ENCODE results near the gene TEAD1. TPM values are rescaled to one million over a fixed set of nuclear protein-coding genes. Genes with fewer than 3 reads are reported as not detected.

TEAD1 gene
- polyA plus RNA-seq, 1 donor (not counting 4 experiments of a cell fraction or from before 2014, with no cell fraction given) = 32.7 TPM

DNA sequence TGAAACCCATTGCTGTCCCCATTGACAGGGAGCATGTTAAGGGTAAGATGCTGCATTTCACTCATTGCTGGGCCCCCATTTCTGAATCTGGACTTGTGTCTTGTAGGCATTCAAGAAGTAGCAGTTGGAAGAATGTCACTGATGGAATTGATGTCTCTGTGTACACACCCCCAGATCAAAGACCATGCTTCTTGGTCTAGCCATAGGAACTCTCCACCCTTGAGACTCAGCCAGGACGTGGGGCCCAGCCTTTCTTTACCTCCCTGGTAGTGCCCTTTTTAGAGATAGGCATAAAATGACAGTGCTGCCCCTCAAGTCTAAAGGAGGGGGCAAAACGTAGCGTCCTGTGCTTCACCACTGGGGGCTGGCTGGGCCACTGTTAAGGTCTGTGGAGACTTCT is 135.1 kb downstream of the TEAD1 start:
- Histone ChIP-seq H3K27me3 (ENCODE audit: control insufficient read depth, extremely low read depth, insufficient read depth, low read length) (no peaks in the 10 kb centered on the region), H3K9me3 (ENCODE audit: control insufficient read depth, low read depth, low read length) (no peaks in the 10 kb centered on the region), H2AFZ (ENCODE audit: control insufficient read depth, low read length) (no peak overlapping the region), H3K4me1 (ENCODE audit: control insufficient read depth, extremely low read depth, insufficient read depth, low read length) (peaks cover 61% of the 10 kb centered on the region), H3K79me2 (ENCODE audit: control insufficient read depth, insufficient read depth, low read length) (peaks cover 92% of the 10 kb centered on the region), H3K4me3 (ENCODE audit: control insufficient read depth in 2 of 3, extremely low read depth in 1 of 3, insufficient read depth in 2 of 3, low read depth in 1 of 3, low read length in 3 of 3) (no peak overlapping the region), H3K9ac (ENCODE audit: control insufficient read depth, extremely low read depth, insufficient read depth, low read length) (no peak overlapping the region), H4K20me1 (ENCODE audit: control insufficient read depth, extremely low read depth, insufficient read depth, low read length) (peaks cover 29% of the 10 kb centered on the region), H3K27ac (ENCODE audit: control insufficient read depth, insufficient read depth, low read length) (peak overlapping the region; percentile 52), H3K36me3 (ENCODE audit: control insufficient read depth in 2 of 2, extremely low read depth in 1 of 2, insufficient read depth in 2 of 2, low read length in 2 of 2) (peaks cover 0 to 17% of the 10 kb centered on the region in 2 experiments), H3K9me1 (ENCODE audit: control insufficient read depth, extremely low read depth, insufficient read depth, low read length) (peaks cover 23% of the 10 kb centered on the region), H3K4me2 (ENCODE audit: control insufficient read depth, extremely low read depth, insufficient read depth, low read depth, low read length) (no peak overlapping the region)
- DNase-seq (ENCODE audit: low read depth, low spot score) (no peak), FAIRE-seq (no peak)
- no peak for TF ChIP-seq EZH2 (IDR thresholded peaks at IDR 0.05; ENCODE audit: low read length)
- TF ChIP-seq, protein P1, sequence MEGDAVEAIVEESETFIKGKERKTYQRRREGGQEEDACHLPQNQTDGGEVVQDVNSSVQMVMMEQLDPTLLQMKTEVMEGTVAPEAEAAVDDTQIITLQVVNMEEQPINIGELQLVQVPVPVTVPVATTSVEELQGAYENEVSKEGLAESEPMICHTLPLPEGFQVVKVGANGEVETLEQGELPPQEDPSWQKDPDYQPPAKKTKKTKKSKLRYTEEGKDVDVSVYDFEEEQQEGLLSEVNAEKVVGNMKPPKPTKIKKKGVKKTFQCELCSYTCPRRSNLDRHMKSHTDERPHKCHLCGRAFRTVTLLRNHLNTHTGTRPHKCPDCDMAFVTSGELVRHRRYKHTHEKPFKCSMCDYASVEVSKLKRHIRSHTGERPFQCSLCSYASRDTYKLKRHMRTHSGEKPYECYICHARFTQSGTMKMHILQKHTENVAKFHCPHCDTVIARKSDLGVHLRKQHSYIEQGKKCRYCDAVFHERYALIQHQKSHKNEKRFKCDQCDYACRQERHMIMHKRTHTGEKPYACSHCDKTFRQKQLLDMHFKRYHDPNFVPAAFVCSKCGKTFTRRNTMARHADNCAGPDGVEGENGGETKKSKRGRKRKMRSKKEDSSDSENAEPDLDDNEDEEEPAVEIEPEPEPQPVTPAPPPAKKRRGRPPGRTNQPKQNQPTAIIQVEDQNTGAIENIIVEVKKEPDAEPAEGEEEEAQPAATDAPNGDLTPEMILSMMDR (optimal IDR thresholded peaks at IDR 0.05 in 1 of 3, IDR thresholded peaks at IDR 0.05 in 1 of 3, conservative IDR thresholded peaks at IDR 0.05 in 1 of 3; ENCODE audit: extremely low read depth in 1 of 3, insufficient read depth in 2 of 3, low read length in 3 of 3) = no peak
- dilution Hi-C loops (cut with MboI; ENCODE audit: extremely low pct_ligation_motif_present, low sequenced_read_pairs) = no loop called here

DNA sequence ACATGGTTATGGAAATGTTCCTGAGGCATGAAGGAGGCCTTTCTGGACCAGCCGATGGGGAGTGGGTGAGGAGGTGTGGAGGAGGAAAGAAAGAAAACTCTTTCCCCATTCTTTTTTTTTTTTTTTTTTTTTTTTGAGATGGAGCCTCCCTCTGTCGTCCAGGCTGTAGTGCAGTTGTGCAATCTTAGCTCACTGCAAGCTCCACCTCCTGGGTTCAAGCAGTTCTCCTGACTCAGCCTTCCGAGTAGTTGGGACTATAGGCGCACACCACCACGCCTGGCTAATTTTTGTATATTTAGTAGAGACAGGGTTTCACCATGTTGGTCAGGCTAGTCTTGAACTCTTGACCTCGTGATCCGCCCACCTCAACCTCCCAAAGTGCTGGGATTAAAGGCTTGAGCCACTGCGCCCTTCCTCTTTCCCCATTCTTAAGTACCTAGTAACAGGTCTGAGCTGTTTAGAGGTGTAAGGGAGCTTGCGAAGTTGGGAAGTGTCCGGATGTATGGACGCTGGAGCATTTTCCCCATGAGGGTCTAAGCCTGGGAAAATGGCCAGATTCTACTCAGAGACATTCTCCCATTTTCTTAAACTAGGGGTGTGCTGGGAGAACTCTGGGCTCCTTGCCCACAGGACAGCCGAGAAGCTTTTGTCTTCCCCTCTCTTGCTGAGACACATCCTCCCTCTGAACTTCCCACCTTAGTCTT is 135.8 kb downstream of the TEAD1 start:
- H3K36me3 ChIP-seq (ENCODE audit: control insufficient read depth in 2 of 2, extremely low read depth in 1 of 2, insufficient read depth in 2 of 2, low read length in 2 of 2) = peaks cover 0 to 17% of the 10 kb centered on the region in 2 experiments
- H3K4me2 ChIP-seq (ENCODE audit: control insufficient read depth, extremely low read depth, insufficient read depth, low read depth, low read length) = no peak overlapping the region
- no peak for FAIRE-seq
- no peak overlapping the region for H3K4me3 ChIP-seq (ENCODE audit: control insufficient read depth in 2 of 3, extremely low read depth in 1 of 3, insufficient read depth in 2 of 3, low read depth in 1 of 3, low read length in 3 of 3)
- peaks cover 29% of the 10 kb centered on the region for H4K20me1 ChIP-seq (ENCODE audit: control insufficient read depth, extremely low read depth, insufficient read depth, low read length)
- H3K9me1 ChIP-seq (ENCODE audit: control insufficient read depth, extremely low read depth, insufficient read depth, low read length) = peaks cover 19% of the 10 kb centered on the region
- peaks cover 66% of the 10 kb centered on the region for H3K4me1 ChIP-seq (ENCODE audit: control insufficient read depth, extremely low read depth, insufficient read depth, low read length)
- H3K79me2 ChIP-seq (ENCODE audit: control insufficient read depth, insufficient read depth, low read length) = peaks cover 85% of the 10 kb centered on the region
- no peak overlapping the region for H3K9ac ChIP-seq (ENCODE audit: control insufficient read depth, extremely low read depth, insufficient read depth, low read length)
- dilution Hi-C loops (cut with MboI; ENCODE audit: extremely low pct_ligation_motif_present, low sequenced_read_pairs) = no loop called here
- H2AFZ ChIP-seq (ENCODE audit: control insufficient read depth, low read length) = no peak overlapping the region
- TF ChIP-seq, protein P1 (optimal IDR thresholded peaks at IDR 0.05 in 1 of 3, IDR thresholded peaks at IDR 0.05 in 1 of 3, conservative IDR thresholded peaks at IDR 0.05 in 1 of 3; ENCODE audit: extremely low read depth in 1 of 3, insufficient read depth in 2 of 3, low read length in 3 of 3) = no peak
- TF ChIP-seq EZH2 (IDR thresholded peaks at IDR 0.05; ENCODE audit: low read length) = no peak
- no peaks in the 10 kb centered on the region for H3K27me3 ChIP-seq (ENCODE audit: control insufficient read depth, extremely low read depth, insufficient read depth, low read length)
- no peak for DNase-seq (ENCODE audit: low read depth, low spot score)
- H3K9me3 ChIP-seq (ENCODE audit: control insufficient read depth, low read depth, low read length) = no peaks in the 10 kb centered on the region
- H3K27ac ChIP-seq (ENCODE audit: control insufficient read depth, insufficient read depth, low read length) = peak overlapping the region; percentile 25
